NCI-H2081 treated with DMSO at 0.1 percent for 48 hours (cell line): ENCODE results near the gene CCSER2.

Experiments used
- DNase-seq: peaks from one replicate; lab custom pipeline; 2025; lab: John Stamatoyannopoulos, UW

Gene CCSER2

DNA sequence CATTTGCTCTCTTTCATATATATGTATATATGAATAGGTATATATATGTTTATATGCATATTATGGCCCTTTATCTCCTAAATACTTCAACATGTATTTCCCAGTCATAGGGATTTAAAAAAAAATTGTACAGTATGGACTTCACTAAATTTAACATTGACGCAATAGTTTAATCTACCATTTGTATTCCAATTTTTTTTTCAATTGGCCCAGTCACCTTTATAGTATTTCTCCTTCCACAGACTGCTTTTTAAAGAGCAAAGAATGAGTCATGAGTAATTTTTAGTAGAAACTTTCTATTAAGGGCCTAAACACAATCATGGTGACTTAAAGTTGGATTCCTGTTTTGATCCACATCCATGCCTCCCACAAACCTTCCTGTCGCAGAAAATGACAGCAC, 20.5 kb downstream of the CCSER2 start:
- no peak for DNase-seq

DNA sequence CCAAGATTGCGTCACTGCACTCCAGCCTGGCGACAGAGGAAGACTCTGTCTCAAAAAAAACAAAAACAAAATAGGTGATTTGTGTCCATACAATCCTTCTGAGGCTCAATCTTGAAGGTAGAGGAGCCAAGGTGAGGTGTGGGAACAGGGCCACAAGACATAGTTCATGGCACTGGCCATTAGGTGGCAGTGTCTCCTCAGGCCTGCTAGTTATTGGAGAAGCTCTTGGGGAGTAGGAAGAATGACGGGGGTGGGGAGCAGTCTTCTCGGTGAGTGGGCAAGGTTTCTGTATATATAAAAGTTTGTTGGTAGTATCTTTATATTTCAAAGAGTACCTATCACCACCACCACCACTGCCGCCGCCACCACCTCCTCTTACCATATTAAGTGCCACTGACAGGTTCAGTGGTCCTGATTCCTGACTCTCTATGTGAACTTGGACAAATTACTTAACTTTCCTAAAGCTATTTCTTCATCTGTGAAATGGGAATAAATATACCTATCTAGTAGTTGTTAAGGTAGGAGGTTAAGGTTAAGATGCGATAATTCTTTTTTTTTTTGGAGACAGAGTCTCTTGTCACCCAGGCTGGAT, 24.0 kb downstream of the CCSER2 start:
- DNase-seq, result no peak

- no peak for DNase-seq
These were observed 24.8 kb downstream of the CCSER2 start for GRCh38 chr10:84353052-84353803.

DNA sequence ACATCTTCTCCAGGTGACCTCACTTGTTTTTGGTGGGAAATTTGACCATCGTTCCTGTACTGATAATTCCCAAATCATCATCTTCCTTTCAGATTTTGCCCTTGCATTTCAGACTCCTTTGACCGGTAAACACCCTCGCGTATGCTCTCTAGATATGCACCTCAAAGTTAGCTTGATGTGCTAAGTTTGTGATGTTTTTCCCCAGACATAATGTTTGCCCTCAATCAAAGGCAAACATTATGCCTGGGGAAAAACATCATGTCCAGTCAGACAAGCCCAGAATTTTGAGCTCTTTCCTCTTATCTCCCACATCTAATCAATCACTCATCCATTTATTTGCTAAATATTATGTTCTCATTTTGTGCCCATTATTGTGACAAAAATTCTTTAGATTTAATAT, 26.2 kb downstream of the CCSER2 start:
- no peak for DNase-seq

DNA sequence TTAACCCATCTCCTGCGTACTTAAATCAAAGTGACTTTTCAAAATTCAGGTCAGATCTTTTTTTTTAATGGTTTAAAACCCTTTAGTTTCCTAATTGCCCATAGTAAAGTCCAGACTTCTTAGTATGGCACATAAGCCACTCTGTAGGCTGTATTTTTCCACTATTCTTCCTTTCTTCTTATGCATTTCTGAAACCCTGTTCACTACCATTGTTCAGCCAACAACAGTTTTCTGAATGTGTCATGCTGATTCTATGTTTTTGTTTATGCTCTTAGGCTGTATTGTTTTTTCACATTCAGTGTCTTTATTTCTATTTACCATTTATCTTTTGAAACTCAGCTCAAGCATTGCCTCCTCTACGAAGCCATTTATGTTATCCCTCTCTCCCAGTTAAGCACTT, 26.7 kb downstream of the CCSER2 start:
- DNase-seq, result no peak

- no peak for DNase-seq
These were observed 28.5 kb downstream of the CCSER2 start for GRCh38 chr10:84356928-84357327.

DNA sequence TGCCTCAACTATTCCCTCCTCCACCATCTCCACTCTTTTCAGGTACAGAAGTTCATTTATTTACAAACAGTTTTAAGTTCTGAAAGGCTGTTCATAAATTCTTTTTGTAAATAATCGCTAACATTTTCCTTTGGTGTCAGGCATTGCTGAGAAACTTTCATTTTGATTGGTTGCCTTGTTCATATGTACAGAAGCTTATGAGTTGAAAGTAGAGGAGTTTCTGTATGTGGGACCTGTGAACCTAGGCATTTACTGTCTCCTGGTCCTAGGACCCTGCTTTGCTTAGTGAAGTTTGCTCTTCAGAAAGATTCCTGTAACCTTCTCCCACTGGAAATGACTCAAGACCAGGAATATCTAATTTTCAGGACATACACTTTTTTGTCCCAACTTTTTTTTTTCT, 30.4 kb downstream of the CCSER2 start:
- no peak for DNase-seq

GRCh38 chr10:84360637-84361365, 32.4 kb downstream of the CCSER2 start:
- no peak for DNase-seq

DNA sequence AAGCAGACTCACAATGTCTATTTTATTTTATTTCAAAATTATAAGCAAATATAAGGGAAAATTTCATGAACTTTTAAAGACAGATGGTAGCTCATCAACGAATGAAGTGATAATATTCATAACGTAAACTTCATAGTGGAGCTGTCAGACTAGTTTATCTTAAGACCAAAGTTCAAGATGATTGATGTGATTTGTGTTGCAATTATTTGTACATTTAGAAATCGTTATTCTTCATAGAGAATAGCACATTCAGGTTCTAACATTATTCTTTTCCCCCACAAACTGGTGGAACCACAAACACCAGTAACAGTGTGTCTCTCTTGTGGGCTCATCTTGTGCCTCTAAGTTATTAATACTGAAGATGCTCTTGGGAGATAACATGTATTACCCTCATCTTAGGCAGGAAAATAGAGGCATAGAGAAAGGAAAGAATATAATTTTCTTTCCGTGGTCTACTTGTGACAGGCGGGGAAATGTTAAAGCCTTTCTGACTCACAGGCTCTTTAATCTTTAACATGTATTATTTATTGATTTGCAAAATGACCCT, 37.0 kb downstream of the CCSER2 start:
- no peak for DNase-seq

- no peak for DNase-seq
These were observed 37.7 kb downstream of the CCSER2 start for GRCh38 chr10:84366041-84366440.

DNA sequence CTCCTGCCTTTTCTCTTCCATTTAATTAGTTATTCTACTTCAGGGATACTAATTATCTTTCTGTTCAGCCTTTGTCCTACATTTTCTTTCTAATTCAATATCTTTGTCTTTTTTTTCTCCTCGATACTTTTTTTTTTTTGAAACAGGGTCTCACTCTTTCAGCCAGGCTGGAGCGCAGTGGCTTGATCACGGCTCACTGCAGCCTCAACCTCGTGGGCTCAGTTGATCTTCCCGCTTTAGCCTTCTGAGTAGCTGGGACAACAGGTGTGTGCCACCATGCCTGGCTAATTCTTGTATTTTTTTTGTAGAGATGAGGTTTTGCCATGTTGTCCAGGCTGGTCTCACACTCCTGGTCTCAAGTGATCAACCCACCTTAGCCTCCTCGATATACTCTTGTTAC, 38.9 kb downstream of the CCSER2 start:
- DNase-seq, result no peak

DNA sequence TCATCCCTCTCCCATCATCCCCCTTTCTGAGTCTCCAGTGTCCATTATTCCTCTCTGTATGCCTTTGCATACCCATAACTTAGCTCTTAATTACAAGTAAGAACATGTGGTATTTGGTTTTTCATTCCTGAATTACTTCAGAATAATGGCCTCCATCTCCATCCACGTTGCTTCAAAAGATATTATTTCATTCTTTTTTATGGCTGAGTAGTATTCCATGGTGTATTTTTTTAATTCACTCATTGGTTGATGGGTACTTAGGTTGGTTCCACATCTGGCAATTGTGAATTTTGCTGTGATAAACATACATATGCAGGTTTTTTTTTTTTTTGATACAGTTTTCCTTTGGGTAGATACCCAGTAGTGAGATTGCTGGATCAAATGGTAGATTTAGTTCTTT, 40.4 kb downstream of the CCSER2 start:
- no peak for DNase-seq

- DNase-seq, result no peak
These were observed 41.9 kb downstream of the CCSER2 start for GRCh38 chr10:84370283-84370682.

- no peak for DNase-seq
These were observed 43.6 kb downstream of the CCSER2 start for GRCh38 chr10:84371944-84372343.

DNA sequence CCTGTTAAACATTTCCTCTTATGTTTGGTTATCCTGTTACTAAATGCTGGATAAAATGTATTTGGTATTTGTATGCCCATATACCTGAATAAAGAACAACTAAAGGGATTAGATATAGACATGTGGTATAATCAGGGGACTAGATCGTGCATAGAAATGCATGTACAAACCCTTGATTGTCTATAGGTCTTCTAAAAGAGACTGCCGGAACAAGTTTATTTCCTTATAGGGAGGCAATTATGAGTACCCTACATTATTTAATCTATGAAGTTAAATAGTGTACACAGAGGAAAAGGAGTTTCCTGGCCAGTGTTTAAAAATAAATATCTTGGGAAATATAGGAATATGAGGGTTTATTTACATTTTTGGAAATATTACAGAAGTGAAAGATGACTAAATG, 44.6 kb downstream of the CCSER2 start:
- no peak for DNase-seq

GRCh38 chr10:84374455-84374854, 46.1 kb downstream of the CCSER2 start:
- DNase-seq, result no peak

DNA sequence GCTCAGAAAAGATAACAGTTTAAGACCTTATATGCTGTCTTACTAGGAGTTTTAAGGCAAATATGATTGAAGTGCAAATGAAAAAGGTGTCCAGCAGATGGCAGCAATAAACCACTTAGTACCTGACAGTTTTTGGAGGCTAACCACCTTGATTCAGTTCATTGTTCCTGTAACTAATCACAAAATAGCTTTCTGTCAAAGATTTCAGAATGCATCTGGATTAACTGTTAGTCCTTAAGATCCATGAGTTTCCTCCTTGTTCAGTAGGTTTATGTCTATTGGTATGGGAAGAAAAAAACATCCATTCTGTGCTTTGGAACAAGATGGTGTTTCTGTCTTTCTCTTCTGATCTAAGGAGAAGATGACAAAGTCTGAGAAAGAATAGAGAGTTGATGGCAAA, 46.6 kb downstream of the CCSER2 start:
- DNase-seq, result no peak

GRCh38 chr10:84375881-84376280, 47.5 kb downstream of the CCSER2 start:
- DNase-seq, result no peak

DNA sequence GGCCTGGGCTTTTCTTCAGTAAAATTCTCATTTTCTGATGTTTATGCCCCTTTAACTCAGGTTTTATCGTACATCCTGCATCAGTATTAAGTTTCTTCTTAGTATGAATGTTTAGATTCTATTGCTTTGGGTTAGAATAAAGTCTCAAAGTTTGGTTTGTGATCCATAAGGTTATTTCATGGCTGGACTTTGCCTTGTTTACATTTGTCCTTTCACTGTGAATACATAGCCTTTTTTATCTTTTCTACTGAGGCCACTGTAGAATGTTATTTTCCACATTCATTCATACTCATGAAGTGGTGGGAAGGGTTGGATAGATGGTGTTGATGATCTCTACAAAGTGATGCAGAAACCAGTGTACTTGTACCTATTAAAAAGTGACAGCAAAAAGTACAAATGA, 59.8 kb downstream of the CCSER2 start:
- no peak for DNase-seq

DNA sequence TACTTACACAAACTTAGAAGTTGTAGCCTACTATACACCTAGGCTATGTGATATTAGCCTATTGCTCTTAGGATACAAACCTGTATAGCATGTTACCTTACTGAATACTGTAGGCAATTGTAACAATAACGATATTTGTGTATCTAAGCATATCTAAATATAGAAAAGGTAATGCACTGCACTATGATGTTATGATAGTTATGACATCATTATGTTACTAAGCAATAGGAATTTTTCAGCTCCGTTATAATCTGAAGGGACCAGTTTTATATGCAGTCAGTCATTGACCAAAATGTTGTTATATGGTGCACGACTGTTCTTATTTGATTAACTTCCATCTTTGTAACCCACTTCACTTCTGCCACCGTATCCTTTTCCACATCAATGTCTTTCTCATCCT, 62.0 kb downstream of the CCSER2 start:
- no peak for DNase-seq

- no peak for DNase-seq
These were observed 62.9 kb downstream of the CCSER2 start for GRCh38 chr10:84391326-84391725.

- no peak for DNase-seq
These were observed 63.8 kb downstream of the CCSER2 start for GRCh38 chr10:84392181-84392580.

- DNase-seq, result no peak
These were observed 67.2 kb downstream of the CCSER2 start for GRCh38 chr10:84395581-84395980.
